Body of pancreas (tissue), 4 donors: ENCODE measurements around the gene TSHZ2. TPM values are rescaled to one million over a fixed set of nuclear protein-coding genes. Genes with fewer than 3 reads are reported as not detected.

Source experiments
- ATAC-seq: fragments of 150-250 bp; one replicate; pipeline ENCODE4 v1.9.1; 2016
- DNase-seq, 4 donors: peaks; one replicate each; pipeline ENCODE4 v3.0.0-alpha.2; 2019
- H3K27ac ChIP-seq, 4 donors: fragments of 200-600 bp; sonication (generic); 1 replicate in 3 of 4; 2 replicates in 1 of 4; pipeline versions ENCODE4 v1.5.1 to v1.6.1; 2016 to 2019; ENCODE audit warnings: mild to moderate bottlenecking in 1 of 4, mixed read lengths in 1 of 4, moderate library complexity in 1 of 4
- H3K27me3 ChIP-seq, 2 donors: fragments of 200-600 bp; sonication (generic); one replicate each; pipeline ENCODE4 v1.6.0; 2016; ENCODE audit warnings: mild to moderate bottlenecking in 1 of 2
- H3K36me3 ChIP-seq, 2 donors: fragments of 200-600 bp; sonication (generic); replicated peaks in 1 of 2; 2 replicates each; pipeline ENCODE4 v1.5.1; 2016; ENCODE audit warnings: low read depth in 2 of 2; ENCODE audit not compliant: insufficient read depth in 1 of 2
- H3K4me1 ChIP-seq: fragments of 200-600 bp; sonication (generic); one replicate; pipeline ENCODE4 v1.6.0; 2016
- H3K4me3 ChIP-seq, 2 donors: fragments of 200-600 bp; sonication (generic); 1 replicate in 1 of 2; 2 replicates in 1 of 2; pipeline ENCODE4 v1.5.1; 2016 to 2019
- H3K9me3 ChIP-seq, 3 donors: fragments of 200-600 bp; sonication (generic); 1 replicate in 2 of 3; 2 replicates in 1 of 3; pipeline ENCODE4 v1.5.1; 2016
- CTCF ChIP-seq, 7 experiments: fragments of 450-650 bp in 4 of 7; fragments of 200-600 bp in 3 of 7; sonication (generic) in 3 of 7; IDR thresholded peaks; one replicate each; pipeline ENCODE4 v1.5.1; 2016 to 2019; ENCODE audit warnings: antibody characterized with exemption in 7 of 7
- POLR2A ChIP-seq, 3 donors: fragments of 450-650 bp; IDR thresholded peaks; one replicate each; pipeline ENCODE4 v1.6.1; 2016; ENCODE audit warnings: antibody characterized with exemption in 3 of 3, mild to moderate bottlenecking in 2 of 3
- WGBS, 2 donors: methylation state at CpG; one replicate each; pipeline ENCODE4 v1.1.5; 2017; 5-methylcytosine and 5-hydroxymethylcytosine counted together
- intact Hi-C: fragments of 100-400 bp; cut with DNase I; formaldehyde crosslinking; loops from one replicate; pipeline ENCODE4 v1.15.1; 2023
- total RNA-seq, 2 donors: library from RNA; depleted of rRNA; stranded (reverse); fragments of >200 nt; gene quantifications; one replicate each; pipeline ENCODE4 v1.1.0, GENCODE V29; 2016

Gene TSHZ2
- total RNA-seq, 2 donors from 2014 or later = 6.0 to 9.6 TPM

GRCh38 chr20:53438368-53438767 lies 466.2 kb downstream of the TSHZ2 start:
- 79 to 86% methylated on average over 3 to 4 of the region's 4 CpGs for WGBS, 2 donors
- H3K4me3 ChIP-seq = no peak overlapping the region
- TF ChIP-seq POLR2A (IDR thresholded peaks at IDR 0.05) (no peak), CTCF (IDR thresholded peaks at IDR 0.05) (no peak)
- no peak overlapping the region for H3K27ac ChIP-seq
- no peaks in the 10 kb centered on the region for H3K36me3 ChIP-seq
- no peaks in the 10 kb centered on the region for H3K4me1 ChIP-seq
- intact Hi-C loops = no loop called here
- no peak for ATAC-seq
- H3K27me3 ChIP-seq = no peaks in the 10 kb centered on the region
- no peak for DNase-seq
- no peaks in the 10 kb centered on the region for H3K9me3 ChIP-seq

GRCh38 chr20:53439046-53439445 lies 466.9 kb downstream of the TSHZ2 start:
- TF ChIP-seq CTCF (IDR thresholded peaks at IDR 0.05) (no peak), POLR2A (IDR thresholded peaks at IDR 0.05) (no peak)
- Histone ChIP-seq H3K9me3 (no peaks in the 10 kb centered on the region), H3K27me3 (no peaks in the 10 kb centered on the region), H3K4me1 (peaks cover 1% of the 10 kb centered on the region), H3K27ac (no peak overlapping the region), H3K36me3 (no peaks in the 10 kb centered on the region), H3K4me3 (no peak overlapping the region)
- 75 to 81% methylated on average over 1 of the region's 1 CpG for WGBS, 2 donors
- no peak for DNase-seq
- intact Hi-C loops = no loop called here
- no peak for ATAC-seq

GRCh38 chr20:53439616-53440015 lies 467.5 kb downstream of the TSHZ2 start:
- no peak for DNase-seq
- Histone ChIP-seq H3K4me1 (peaks cover 7% of the 10 kb centered on the region), H3K36me3 (no peaks in the 10 kb centered on the region), H3K27me3 (no peaks in the 10 kb centered on the region), H3K27ac (no peak overlapping the region), H3K9me3 (no peaks in the 10 kb centered on the region), H3K4me3 (no peak overlapping the region)
- TF ChIP-seq POLR2A (IDR thresholded peaks at IDR 0.05) (no peak), CTCF (IDR thresholded peaks at IDR 0.05) (no peak)
- ATAC-seq = no peak
- WGBS, 2 donors = 68 to 74% methylated on average over 2 of the region's 2 CpGs
- intact Hi-C loops = no loop called here

- Histone ChIP-seq H3K4me3 (no peak overlapping the region), H3K36me3 (no peaks in the 10 kb centered on the region), H3K4me1 (peaks cover 10% of the 10 kb centered on the region), H3K9me3 (peaks cover 0 to 6% (median 0%) of the 10 kb centered on the region in 3 donors), H3K27me3 (no peaks in the 10 kb centered on the region), H3K27ac (no peak overlapping the region)
- TF ChIP-seq CTCF (IDR thresholded peaks at IDR 0.05) = no peak
- TF ChIP-seq POLR2A (IDR thresholded peaks at IDR 0.05) = no peak
- 29 to 31% methylated on average over 9 of the region's 9 CpGs for WGBS, 2 donors
- intact Hi-C loops = no loop called here
- ATAC-seq = no peak
- DNase-seq = peak in 1 of 4 donors; percentile 5
Observed at GRCh38 chr20:53444401-53445149, 472.4 kb downstream of the TSHZ2 start.

GRCh38 chr20:53445321-53445731 lies 473.2 kb downstream of the TSHZ2 start:
- ATAC-seq (peak; percentile 48), DNase-seq (no peak)
- 25 to 45% methylated on average over 6 of the region's 6 CpGs for WGBS, 2 donors
- Histone ChIP-seq H3K27ac (peak overlapping the region in 1 of 4 donors; percentile 24), H3K9me3 (peaks cover 0 to 6% (median 0%) of the 10 kb centered on the region in 3 donors), H3K4me1 (peaks cover 10% of the 10 kb centered on the region), H3K27me3 (no peaks in the 10 kb centered on the region), H3K4me3 (no peak overlapping the region), H3K36me3 (no peaks in the 10 kb centered on the region)
- intact Hi-C loops = no loop called here
- no peak for TF ChIP-seq CTCF (IDR thresholded peaks at IDR 0.05)
- TF ChIP-seq POLR2A (IDR thresholded peaks at IDR 0.05) = no peak
